Memory B cell (primary cell): ENCODE measurements around the gene ZKSCAN3.

Source experiments
- ATAC-seq: fragments of 150-1000 bp; cut with Tn5 transposase; 2 replicates; pipeline ENCODE4 v1.10.0; 2021; ENCODE audit warnings: low read depth, mild to moderate bottlenecking, moderate library complexity
- DNase-seq, 2 donors: peaks; one replicate each; pipeline ENCODE4 v3.0.0; 2022; ENCODE audit warnings: low spot score in 2 of 2
- H3K27ac Mint-ChIP-seq: one replicate; pipeline ENCODE4 v1.8.0; 2022; ENCODE audit warnings: mild to moderate bottlenecking, moderate library complexity, mixed read lengths
- H3K27me3 Mint-ChIP-seq: one replicate; pipeline ENCODE4 v1.8.0; 2022; ENCODE audit warnings: mixed read lengths
- H3K36me3 Mint-ChIP-seq: one replicate; pipeline ENCODE4 v1.8.0; 2022; ENCODE audit warnings: mild to moderate bottlenecking, mixed read lengths
- H3K4me1 Mint-ChIP-seq: one replicate; pipeline ENCODE4 v1.8.0; 2022; ENCODE audit warnings: mixed read lengths
- H3K4me3 Mint-ChIP-seq: one replicate; pipeline ENCODE4 v1.8.0; 2022; ENCODE audit warnings: mild to moderate bottlenecking, moderate library complexity, mixed read lengths
- H3K9me3 Mint-ChIP-seq: one replicate; pipeline ENCODE4 v1.8.0; 2022; ENCODE audit warnings: mixed read lengths

ZKSCAN3 gene

DNA sequence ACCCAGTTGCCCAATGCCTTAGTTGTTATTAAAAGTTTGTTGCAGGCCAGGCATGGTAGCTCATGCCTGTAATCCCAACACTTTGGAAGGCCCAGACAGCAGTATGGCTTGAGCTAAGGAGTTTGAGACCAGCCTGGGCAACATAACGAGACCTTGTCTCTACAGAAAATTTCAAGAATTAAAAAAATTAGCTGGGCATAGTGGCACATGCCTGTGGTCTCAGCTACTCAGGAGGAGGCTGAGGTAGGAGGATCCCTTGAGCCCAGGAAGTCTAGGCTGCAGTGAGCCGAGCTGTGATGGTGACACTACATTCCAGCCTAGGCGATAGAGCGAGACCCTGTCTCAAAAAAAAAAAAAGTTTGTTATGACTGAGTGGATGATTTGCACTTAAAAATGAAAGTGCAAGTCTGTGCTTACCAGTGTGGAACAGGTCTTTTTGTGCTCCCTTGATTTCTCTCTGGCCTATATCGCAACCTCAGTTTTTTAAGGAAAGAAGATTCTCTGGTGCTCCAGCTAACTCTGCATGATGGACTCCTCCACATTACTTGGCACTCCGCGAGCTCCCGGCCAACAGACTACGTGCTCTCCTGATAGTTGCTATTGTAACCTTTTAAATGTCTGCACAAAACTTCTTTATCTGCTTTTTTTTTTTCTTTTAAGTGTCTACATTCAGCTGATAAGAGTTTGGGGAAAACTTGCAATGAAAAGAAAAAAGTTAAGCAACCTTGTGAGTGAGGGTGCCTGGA lies 22.1 kb downstream of the ZKSCAN3 start:
- no peak for DNase-seq

DNA sequence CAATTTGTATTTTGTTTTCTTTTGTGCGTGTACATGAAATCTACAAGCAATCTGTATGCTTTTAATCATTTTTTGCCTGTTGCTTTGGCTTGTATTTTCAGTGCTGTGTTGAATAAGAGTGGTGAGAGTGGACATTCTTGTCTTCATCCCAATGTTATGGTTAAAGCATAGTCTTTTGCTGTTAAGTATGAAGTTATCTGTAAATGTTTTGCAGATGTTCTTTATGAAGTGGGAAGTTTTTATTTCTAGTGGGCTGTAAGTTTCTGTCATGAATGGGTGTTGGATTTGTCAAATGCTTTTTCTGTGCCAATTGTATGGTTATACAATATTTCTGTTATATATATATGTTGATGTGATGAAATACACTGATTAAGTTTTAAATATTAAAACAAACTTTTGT lies 24.2 kb downstream of the ZKSCAN3 start:
- H3K9me3 Mint-ChIP-seq, result no peaks in the 10 kb centered on the region
- no peaks in the 10 kb centered on the region for H3K27me3 Mint-ChIP-seq
- no peak overlapping the region for H3K4me3 Mint-ChIP-seq
- DNase-seq, result no peak
- peaks cover 9% of the 10 kb centered on the region for H3K36me3 Mint-ChIP-seq
- no peak overlapping the region for H3K27ac Mint-ChIP-seq
- ATAC-seq, result no peak
- peaks cover 10% of the 10 kb centered on the region for H3K4me1 Mint-ChIP-seq

More for the DNA sequence above, 22.1 kb downstream of the ZKSCAN3 start:
- ATAC-seq, result peak; percentile 80
- no peak overlapping the region for H3K4me3 Mint-ChIP-seq
- no peaks in the 10 kb centered on the region for H3K9me3 Mint-ChIP-seq
- H3K36me3 Mint-ChIP-seq, result peaks cover 6% of the 10 kb centered on the region
- H3K27ac Mint-ChIP-seq, result peak overlapping the region; percentile 53
- H3K27me3 Mint-ChIP-seq, result no peaks in the 10 kb centered on the region
- H3K4me1 Mint-ChIP-seq, result peaks cover 15% of the 10 kb centered on the region

DNA sequence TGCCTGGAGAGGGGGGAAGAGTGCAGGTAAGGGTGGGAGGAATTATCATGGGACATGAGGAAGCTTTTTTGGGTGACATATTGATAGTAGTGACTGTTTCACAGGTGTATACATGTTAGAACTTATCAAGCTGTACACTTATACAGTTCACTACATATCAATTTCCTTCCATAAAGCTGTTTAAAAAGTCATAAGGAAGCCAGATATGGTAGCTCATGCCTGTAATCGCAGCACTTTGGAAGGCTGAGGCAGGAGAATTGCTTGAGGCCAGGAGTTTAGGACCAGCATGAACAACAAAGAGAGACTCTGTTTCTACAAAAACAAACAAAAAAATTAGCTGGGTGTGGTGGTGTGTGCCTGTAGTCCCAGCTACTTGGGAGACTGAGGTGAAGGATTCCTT lies 28.1 kb downstream of the ZKSCAN3 start:
- ATAC-seq (no peak), DNase-seq (no peak)
- no peak overlapping the region for H3K4me3 Mint-ChIP-seq
- H3K4me1 Mint-ChIP-seq, result peaks cover 6% of the 10 kb centered on the region
- no peaks in the 10 kb centered on the region for H3K27me3 Mint-ChIP-seq
- peaks cover 26% of the 10 kb centered on the region for H3K36me3 Mint-ChIP-seq
- H3K27ac Mint-ChIP-seq, result no peak overlapping the region
- no peaks in the 10 kb centered on the region for H3K9me3 Mint-ChIP-seq

- no peak for ATAC-seq
- Mint-ChIP-seq H3K27me3 (no peaks in the 10 kb centered on the region), H3K27ac (no peak overlapping the region), H3K9me3 (no peaks in the 10 kb centered on the region), H3K4me3 (no peak overlapping the region), H3K4me1 (peaks cover 12% of the 10 kb centered on the region), H3K36me3 (peaks cover 28% of the 10 kb centered on the region)
- no peak for DNase-seq
Observed at GRCh38 chr6:28378644-28379043, 28.9 kb downstream of the ZKSCAN3 start.

DNA sequence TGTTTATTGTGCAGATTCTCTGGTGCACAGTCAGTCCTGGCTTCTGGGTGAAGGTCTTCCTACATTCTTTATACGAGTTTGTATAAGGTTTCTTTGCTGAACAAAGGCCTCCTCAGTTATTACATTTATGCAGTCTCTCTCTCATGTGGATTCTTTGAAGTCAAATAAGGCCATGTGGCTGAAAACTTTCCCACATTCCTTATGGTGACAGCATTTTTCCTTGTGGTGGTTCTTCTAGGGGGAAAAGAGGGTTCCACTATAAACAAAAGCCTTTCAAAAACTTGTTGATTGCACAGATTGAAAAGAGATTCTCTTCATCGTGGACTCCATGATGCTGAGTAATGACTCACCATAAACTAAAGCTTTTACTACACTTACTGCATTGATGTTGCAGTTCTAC lies 30.6 kb downstream of the ZKSCAN3 start:
- Mint-ChIP-seq H3K27ac (no peak overlapping the region), H3K36me3 (peaks cover 24% of the 10 kb centered on the region), H3K4me1 (peaks cover 12% of the 10 kb centered on the region), H3K27me3 (no peaks in the 10 kb centered on the region), H3K9me3 (no peaks in the 10 kb centered on the region), H3K4me3 (no peak overlapping the region)
- ATAC-seq (no peak), DNase-seq (no peak)

DNA sequence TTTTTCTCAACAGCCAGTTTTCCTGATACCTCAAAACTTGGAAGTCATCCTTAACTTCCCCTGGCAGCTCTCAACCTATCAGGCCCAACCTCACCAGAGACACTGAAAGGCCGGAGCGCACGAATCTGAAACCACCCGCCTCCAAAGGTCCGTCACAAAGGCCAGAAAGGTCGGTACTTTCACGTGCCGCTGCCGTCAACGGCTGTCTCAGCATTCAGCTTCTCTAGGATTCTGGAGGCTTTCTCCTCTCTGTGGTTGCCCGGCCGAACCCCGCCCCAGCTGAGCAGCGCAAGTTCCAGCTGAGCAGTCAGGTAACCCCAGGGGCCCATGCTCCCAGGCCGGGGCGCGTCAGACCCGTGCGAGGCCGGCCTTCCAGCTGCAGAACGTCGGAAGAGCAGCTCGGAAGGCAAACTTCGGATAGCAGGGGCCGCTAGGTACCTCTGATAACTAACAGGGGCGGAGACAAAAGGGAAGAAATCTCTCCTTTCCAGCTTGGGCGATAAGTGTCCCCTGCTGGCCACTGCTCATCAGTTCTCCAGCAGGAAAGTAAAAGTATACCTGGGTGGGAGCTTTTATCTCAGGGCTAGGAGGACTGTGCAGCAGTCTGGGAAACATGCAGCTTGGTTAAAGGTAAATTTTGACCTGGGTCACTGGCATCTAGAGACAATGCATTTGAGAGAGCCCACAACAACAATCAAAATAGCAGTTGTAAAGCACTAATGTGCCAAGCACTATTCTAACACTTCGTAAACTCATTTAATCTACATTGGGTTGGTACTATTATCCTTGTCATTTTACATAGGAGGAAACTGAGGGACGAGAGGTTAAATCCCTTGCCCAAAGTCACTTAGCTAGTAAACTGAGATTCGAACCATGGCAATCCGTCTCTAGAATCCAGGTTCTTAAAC lies 33.7 kb downstream of the ZKSCAN3 start:
- Mint-ChIP-seq H3K36me3 (peaks cover 28% of the 10 kb centered on the region), H3K9me3 (no peaks in the 10 kb centered on the region), H3K27me3 (no peaks in the 10 kb centered on the region), H3K4me1 (peaks cover 15% of the 10 kb centered on the region), H3K4me3 (peak overlapping the region; percentile 88), H3K27ac (peak overlapping the region; percentile 98)
- DNase-seq (peak; percentile 78 to 80), ATAC-seq (peak; percentile 94)

- ATAC-seq (no peak), DNase-seq (no peak)
- Mint-ChIP-seq H3K27me3 (no peaks in the 10 kb centered on the region), H3K9me3 (no peaks in the 10 kb centered on the region), H3K4me1 (peaks cover 16% of the 10 kb centered on the region), H3K27ac (peak overlapping the region; percentile 98), H3K36me3 (peaks cover 29% of the 10 kb centered on the region), H3K4me3 (no peak overlapping the region)
Observed at GRCh38 chr6:28384143-28384533, 34.4 kb downstream of the ZKSCAN3 start.

DNA sequence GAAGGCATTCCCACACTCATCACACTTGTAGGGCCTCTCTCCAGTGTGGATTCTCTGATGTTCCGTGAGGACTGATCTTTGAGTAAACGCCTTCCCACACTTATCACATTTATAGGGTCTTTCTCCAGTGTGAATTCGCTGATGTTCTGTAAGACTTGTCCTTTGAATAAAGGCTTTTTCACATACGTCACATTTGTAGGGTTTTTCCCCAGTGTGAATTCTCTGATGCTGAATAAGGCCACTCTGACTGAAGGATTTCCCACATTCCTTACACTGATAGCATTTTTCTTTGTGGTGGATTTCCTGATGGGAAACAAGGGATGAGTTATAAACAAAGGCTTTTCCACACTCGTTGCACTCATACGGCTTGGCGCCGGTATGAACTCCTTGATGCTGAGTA lies 40.9 kb downstream of the ZKSCAN3 start:
- Mint-ChIP-seq H3K27ac (no peak overlapping the region), H3K36me3 (peaks cover 46% of the 10 kb centered on the region), H3K4me3 (no peak overlapping the region), H3K9me3 (no peaks in the 10 kb centered on the region), H3K27me3 (no peaks in the 10 kb centered on the region), H3K4me1 (peaks cover 13% of the 10 kb centered on the region)
- DNase-seq (no peak), ATAC-seq (no peak)

- DNase-seq, result no peak
- ATAC-seq, result no peak
- no peak overlapping the region for H3K4me3 Mint-ChIP-seq
- peak overlapping the region; percentile 2 for H3K27ac Mint-ChIP-seq
- H3K36me3 Mint-ChIP-seq, result peaks cover 51% of the 10 kb centered on the region
- H3K4me1 Mint-ChIP-seq, result peaks cover 32% of the 10 kb centered on the region
- H3K9me3 Mint-ChIP-seq, result no peaks in the 10 kb centered on the region
- H3K27me3 Mint-ChIP-seq, result no peaks in the 10 kb centered on the region
Observed at GRCh38 chr6:28393912-28394662, 44.3 kb downstream of the ZKSCAN3 start.

- H3K27ac Mint-ChIP-seq, result peak overlapping the region; percentile 25
- DNase-seq (no peak), ATAC-seq (no peak)
- H3K9me3 Mint-ChIP-seq, result peaks cover 3% of the 10 kb centered on the region
- no peak overlapping the region for H3K4me3 Mint-ChIP-seq
- peaks cover 43% of the 10 kb centered on the region for H3K36me3 Mint-ChIP-seq
- H3K27me3 Mint-ChIP-seq, result no peaks in the 10 kb centered on the region
- H3K4me1 Mint-ChIP-seq, result peaks cover 35% of the 10 kb centered on the region
Observed at GRCh38 chr6:28395918-28396317, 46.2 kb downstream of the ZKSCAN3 start.

- H3K4me1 Mint-ChIP-seq, result peaks cover 32% of the 10 kb centered on the region
- peak; percentile 93 for ATAC-seq
- peak within 1 kb of the TSS; percentile 88 for H3K4me3 Mint-ChIP-seq
- peak within 1 kb of the TSS; percentile 94 for H3K27ac Mint-ChIP-seq
- DNase-seq, result peak; percentile 81 to 84
- H3K9me3 Mint-ChIP-seq, result peaks cover 3% of the 10 kb centered on the region
- H3K36me3 Mint-ChIP-seq, result peaks cover 25% of the 10 kb centered on the region
- H3K27me3 Mint-ChIP-seq, result peaks cover 10% of the 10 kb centered on the region
Observed at GRCh38 chr6:28399350-28400121, 49.8 kb downstream of the ZKSCAN3 start, which contains the start of gene ZSCAN12. Gene ZSCAN12, minus strand, starts transcription at chr6:28399747. Its CDS starts 1,342 bp downstream, at chr6:28398405.

DNA sequence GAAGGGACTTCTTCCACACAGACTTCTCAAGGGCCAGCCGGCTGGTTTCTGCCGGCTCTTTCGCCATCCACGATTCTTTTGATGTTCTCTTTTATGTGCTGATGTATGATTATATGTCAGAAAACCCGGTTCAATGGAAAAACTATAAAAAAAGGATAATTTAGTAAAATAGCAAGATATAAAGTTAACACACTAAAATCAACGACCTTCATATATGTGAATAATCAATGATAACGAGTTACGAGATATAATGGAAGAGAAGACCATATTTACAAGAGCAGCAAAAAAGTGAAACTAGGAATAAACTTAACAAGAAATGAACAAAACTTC lies 50.3 kb downstream of the ZKSCAN3 start:
- DNase-seq (no peak), ATAC-seq (no peak)
- Mint-ChIP-seq H3K4me3 (peak overlapping the region; percentile 88), H3K4me1 (peaks cover 32% of the 10 kb centered on the region), H3K36me3 (peaks cover 22% of the 10 kb centered on the region), H3K27ac (peak overlapping the region; percentile 94), H3K27me3 (peaks cover 11% of the 10 kb centered on the region), H3K9me3 (peaks cover 3% of the 10 kb centered on the region)

DNA sequence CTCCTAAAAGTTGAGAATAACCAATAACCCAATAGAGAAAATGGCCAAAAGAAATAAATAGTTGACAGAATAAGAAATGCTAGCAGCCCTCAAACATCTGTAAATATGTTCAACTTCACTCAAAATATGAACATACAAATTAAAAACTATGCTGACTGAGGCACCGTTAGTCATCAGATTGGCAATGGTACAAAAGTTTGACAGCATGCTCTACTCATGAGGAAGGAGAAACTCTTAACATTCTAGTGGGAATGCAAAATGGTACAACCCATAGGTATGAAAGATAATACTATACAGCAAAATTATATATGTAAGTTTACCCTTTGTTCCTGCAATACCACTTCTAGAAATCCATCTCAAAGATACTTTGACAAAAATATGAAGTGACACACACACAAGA lies 51.4 kb downstream of the ZKSCAN3 start:
- no peak for ATAC-seq
- Mint-ChIP-seq H3K27me3 (peaks cover 13% of the 10 kb centered on the region), H3K4me1 (peaks cover 23% of the 10 kb centered on the region), H3K27ac (no peak overlapping the region), H3K4me3 (no peak overlapping the region), H3K9me3 (peaks cover 3% of the 10 kb centered on the region), H3K36me3 (peaks cover 13% of the 10 kb centered on the region)
- DNase-seq, result no peak
